Right renal cortex interstitium (tissue), 3 donors: ENCODE measurements around the gene PRIMA1. TPM values are rescaled to one million over a fixed set of nuclear protein-coding genes. Genes with fewer than 3 reads are reported as not detected.

Experiments used
- DNase-seq, 3 donors: peaks; one replicate each; pipeline ENCODE4 v3.0.0-alpha.2; 2013; ENCODE audit warnings: low read depth in 3 of 3, low spot score in 2 of 3
- polyA plus RNA-seq, 3 donors: library from polyadenylated mRNA; unstranded; fragments of 120-200 nt; gene quantifications; one replicate each; pipeline ENCODE4 v1.2.1, GENCODE V29; 2013; ENCODE audit not compliant: insufficient read length in 3 of 3

PRIMA1 gene
- polyA plus RNA-seq, 3 donors, result 1.1 to 1.4 (median 1.1) TPM

DNA sequence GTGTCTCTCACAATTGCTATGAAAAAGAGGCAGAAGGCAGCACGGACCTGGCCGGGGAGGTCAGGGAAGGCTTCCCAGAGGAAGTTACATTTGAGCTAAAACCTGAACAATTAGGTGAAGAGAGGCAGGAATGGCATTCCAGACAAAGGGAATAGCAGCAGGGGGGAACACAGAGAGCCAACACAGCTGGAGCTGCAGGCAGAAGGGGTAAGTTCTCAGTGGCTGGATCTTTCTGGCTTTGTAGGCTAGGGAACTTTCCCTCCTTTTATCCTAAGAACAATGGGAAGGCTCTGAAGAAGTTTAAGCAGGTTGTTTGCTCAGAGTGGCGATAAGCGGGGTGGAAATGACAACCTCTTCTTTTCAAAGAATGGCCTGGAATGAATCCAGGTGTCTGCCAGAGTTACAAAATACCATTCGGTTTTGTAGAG lies 100.0 kb downstream of the PRIMA1 start:
- no peak for DNase-seq

DNA sequence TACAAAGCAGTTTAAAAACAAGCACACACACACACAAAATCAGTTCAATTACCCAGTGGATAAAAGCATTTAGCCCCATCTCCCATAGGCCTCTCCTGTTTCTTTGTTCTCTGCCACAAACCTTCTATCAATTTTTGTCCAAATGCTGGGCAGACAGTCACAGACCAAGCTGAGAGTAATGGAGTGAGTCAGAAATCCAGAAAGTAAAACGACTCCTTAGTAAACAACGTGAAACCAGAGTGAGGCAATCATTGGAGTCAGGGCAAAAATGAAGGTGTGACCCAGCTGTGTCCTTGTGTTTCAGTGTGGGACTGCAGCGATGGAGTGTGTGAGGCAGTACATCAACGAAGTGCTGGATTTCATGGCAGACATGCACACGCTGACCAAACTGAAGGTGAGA lies 102.0 kb downstream of the PRIMA1 start:
- no peak for DNase-seq

DNA sequence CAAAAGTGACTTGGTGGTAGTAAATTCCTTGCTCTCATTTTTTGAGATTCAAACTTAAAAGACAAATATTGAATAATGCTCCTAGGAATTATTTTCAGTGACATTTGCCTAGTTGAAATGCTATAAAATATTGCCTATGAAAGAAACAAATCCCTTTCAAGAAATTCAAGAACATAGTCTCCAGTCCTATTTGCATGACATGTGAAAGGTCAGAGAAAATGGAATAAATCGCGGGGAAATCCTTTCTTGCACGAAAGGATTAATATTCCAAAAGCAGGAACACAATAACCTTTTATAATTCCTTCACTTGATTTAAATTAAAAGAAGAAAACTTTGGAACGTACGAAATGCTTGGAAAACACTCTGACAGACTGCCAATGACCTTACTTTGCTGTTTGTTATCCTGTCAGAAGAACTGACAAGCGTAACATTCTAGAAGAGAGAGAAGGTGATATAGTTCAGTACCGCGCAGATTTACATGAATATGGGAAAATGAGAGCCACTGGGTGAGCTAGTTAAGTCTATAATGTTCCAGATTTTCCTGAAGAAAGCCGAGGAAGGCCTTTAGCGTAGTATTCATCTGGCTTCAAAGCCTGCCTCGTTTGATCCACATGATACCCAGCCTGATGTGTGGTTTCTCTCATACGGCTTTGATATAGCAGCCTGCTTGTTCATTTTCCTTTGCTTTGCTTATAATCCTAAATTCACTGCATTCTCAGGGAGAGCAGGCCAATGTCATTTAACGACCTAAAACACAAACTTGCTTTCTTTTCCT lies 103.0 kb downstream of the PRIMA1 start:
- DNase-seq, result no peak

DNA sequence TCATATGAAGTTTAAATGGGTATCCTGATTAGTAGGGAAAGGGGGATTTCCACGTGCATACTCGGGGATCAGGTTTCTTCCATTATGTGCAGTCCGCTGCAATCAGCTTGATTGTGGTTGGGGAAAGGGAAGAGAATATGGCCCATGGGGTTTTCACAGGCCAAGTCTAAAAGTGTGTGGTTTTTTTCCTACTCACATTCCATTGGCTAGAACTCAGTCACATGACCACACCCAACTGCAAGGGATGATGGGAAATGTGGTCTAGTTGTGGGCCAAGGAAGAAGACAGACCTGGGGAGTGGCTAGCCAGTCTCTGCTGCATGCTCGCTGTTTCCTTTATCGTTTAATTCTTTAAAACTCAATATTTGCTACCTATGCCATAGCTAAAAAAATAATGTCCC lies 105.1 kb downstream of the PRIMA1 start:
- DNase-seq, result no peak

DNA sequence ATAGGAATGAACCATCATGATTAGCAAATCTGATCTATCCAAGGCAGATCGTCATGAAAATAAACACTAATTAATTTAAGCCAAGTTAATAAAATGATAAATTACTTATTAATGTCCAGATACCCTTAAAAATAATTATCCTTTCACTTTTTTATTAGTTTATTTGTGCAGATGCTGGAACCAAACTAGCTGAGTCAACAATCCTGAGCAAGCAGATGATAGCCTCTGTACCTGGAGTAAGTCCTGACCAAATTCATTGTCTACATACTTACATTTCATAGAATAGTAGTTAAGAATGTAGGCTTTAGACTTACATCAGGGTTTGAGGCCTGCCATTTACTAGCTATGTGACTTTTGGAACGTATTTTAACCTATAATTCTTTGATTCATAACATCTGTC lies 105.8 kb downstream of the PRIMA1 start:
- no peak for DNase-seq

DNA sequence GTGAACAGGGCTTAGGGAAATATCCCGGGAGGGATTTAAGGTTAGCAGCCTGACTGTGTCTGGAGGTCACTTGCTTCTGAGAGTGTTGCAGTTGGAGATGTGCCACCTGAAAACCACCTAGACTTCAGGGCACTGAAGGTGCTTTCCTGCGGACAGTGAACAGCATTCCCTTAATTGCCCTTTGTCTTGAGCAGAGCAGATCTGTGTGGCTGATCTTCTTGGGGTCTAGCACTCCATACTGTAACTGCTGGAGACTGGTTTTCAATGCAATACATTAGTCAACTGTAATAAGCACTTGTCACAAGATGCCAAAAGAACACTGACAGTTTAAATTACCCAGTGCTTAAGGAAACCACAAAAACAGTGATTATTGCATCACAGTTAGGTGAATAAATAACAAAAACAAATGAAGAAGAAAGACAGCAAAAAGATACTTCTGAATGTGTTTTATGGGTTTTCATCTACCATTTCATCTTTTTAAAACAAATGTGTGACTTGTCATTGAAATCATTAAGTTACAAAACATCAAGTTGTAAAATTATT lies 111.8 kb downstream of the PRIMA1 start:
- no peak for DNase-seq

DNA sequence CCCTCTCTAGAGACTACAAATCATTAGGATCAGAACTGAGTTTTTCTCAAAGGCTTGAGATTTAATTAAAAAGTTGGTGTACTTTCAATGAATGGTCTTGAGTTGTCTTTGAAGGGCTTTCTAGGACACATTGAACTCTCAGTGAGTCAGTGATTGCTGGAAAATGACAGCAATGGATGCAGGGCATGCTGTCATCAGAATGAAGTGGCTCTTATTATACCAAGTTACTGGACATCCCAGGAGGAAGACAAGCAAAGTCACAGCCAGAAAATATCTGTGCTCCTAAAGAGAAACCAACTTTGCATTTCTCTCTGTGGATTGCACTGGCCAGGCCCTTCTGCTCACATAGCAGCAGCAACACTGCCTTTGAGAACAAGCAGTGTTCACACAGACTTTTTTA lies 112.6 kb downstream of the PRIMA1 start:
- no peak for DNase-seq

DNA sequence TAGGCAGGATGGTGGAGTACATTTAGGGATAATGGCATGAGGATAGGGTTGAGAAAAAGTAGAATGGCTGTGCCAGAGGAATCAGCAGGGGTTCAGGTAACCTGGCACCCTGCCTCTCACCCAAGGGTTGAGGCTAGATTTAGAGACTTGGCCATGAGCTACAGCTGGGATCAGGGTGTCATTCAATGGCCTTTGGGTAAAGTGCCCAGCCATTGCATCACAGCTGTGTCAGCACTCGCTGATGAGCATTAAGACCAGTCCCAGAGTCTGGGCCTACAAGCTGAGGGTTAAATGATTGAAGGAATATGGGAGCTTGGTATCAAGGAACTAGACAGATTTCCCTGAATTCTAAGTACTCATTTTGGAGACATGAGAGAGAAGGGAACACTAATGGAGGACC lies 113.9 kb downstream of the PRIMA1 start:
- DNase-seq, result no peak

DNA sequence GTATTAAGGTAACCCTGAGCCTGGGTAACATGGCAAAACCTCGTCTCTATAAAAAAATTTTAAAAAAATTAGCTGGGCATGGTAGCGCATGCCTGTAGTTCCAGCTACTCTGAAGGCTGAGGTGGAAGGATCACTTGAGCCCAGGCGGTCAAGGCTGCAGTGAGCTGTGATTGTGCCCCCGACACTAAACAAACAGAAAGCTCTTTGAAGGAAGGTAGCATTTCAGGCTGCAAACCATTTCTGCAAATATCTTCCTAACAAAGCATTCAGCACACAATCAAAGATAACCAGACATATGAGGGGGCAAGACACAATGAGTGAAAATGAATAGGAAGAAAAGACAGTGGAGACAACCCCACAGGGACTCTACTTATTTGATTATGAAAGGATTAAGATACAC lies 118.7 kb downstream of the PRIMA1 start:
- no peak for DNase-seq

Other genes starting within 250 kb of the PRIMA1 start
- gene FAM181A, start 138.9 kb upstream of the PRIMA1 start, polyA plus RNA-seq, result not detected
- gene ASB2, start 188.1 kb upstream of the PRIMA1 start, polyA plus RNA-seq, result under 1 TPM; 0.24 to 0.42 (median 0.24) TPM
- gene CCDC197, start 208.8 kb upstream of the PRIMA1 start, polyA plus RNA-seq, result not detected
- gene OTUB2, start 237.9 kb upstream of the PRIMA1 start, polyA plus RNA-seq, result 1 to 10 TPM; 4.3 to 5.0 (median 4.6) TPM